HG03432 (cell line): ENCODE data around the gene KIF3A.
"Not testable (repeated sequence)": the region's sequence is repeated elsewhere in the genome, so short reads cannot be mapped to it uniquely, and the experiment has no call there.

Experiments used
- ATAC-seq: cut with Tn5 transposase; IDR thresholded peaks from one replicate; pipeline ENCODE4 v1.9.1; 2021; ENCODE audit warnings: mild to moderate bottlenecking, moderate library complexity; ENCODE audit not compliant: unreplicated experiment

Gene KIF3A

GRCh38 chr5:132729896-132730295, 7.5 kb downstream of the KIF3A start:
- ATAC-seq, result no peak

DNA sequence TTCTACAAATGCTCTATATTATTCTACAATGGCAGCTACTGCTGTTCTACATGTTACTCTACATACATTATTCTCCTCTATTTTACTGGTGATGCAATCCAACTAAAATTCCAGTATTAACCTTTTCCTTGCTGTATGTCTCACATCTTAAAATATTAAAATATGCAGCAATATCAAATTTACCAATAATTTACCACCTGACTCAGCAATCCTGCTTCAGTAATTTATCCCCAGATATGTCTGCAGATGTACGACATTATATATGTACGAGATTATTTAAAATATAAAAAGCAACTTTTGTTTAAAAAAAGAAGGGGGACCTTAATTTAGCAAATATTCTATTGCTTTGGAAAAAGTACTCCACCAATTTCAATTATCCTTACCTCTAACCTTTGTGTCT, 11.6 kb downstream of the KIF3A start:
- ATAC-seq, result no peak

GRCh38 chr5:132718544-132719312, 18.6 kb downstream of the KIF3A start:
- no peak for ATAC-seq

- no peak for ATAC-seq
These were observed 22.7 kb downstream of the KIF3A start for GRCh38 chr5:132714456-132715307.

GRCh38 chr5:132708645-132709044, 28.7 kb downstream of the KIF3A start:
- ATAC-seq, result no peak

DNA sequence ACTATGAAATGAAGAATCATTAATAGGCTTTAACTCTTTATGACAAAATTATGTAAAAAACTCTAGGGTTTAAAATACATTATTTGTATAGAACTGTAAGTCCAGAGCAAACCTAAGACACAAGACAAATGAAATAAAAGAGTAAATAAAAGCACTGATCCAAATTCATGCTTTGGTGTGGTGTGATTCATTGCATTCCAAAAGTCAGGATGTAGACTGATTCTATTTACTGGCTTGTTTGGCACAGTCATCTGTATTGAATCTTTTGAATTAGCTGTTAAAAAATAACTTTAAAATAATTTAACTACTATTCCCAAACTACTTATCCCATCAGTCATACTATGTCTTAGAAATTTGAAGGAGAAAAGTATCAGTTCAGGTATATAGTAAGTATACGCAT, 32.5 kb downstream of the KIF3A start:
- ATAC-seq, result no peak

- ATAC-seq, result no peak
These were observed 41.4 kb downstream of the KIF3A start for GRCh38 chr5:132695956-132696355.

DNA sequence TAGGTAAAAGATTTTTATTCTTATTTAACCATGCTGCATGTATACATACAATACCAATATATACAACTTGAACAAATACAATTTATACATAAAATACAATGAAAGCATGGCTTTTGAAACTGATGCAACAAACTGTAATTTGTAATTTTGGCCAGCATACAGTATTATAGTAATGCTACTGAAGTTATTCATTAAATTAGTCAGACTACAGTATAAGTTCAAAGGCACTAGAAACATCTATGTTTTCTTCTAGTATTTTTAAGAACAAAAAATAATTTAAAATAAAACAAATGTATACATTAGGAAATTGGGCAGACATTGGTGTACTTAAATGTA, 44.7 kb downstream of the KIF3A start:
- ATAC-seq, result no peak

- not testable (repeated sequence) for ATAC-seq
These were observed 45.4 kb downstream of the KIF3A start for GRCh38 chr5:132691755-132692631.

DNA sequence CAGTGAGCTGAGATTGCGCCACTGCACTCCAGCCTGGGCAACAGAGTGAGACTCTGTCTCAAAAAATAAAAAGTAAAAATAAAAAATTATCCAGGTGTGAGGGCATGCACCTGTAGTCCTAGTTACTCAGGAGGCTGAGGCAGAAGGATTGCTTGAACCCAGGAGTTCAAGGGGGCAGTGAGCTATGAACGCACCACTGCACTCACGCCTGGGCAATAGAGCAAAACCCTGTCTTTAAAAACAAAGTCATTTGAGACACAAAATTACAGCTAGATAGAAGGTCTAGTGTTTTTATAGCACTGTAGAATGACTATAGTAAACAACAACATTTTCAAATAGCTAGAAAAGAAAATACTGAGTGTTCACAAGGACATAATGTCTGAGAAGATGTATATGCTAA, 47.2 kb downstream of the KIF3A start:
- ATAC-seq, result no peak

GRCh38 chr5:132689513-132689912, 47.8 kb downstream of the KIF3A start:
- ATAC-seq, result no peak

DNA sequence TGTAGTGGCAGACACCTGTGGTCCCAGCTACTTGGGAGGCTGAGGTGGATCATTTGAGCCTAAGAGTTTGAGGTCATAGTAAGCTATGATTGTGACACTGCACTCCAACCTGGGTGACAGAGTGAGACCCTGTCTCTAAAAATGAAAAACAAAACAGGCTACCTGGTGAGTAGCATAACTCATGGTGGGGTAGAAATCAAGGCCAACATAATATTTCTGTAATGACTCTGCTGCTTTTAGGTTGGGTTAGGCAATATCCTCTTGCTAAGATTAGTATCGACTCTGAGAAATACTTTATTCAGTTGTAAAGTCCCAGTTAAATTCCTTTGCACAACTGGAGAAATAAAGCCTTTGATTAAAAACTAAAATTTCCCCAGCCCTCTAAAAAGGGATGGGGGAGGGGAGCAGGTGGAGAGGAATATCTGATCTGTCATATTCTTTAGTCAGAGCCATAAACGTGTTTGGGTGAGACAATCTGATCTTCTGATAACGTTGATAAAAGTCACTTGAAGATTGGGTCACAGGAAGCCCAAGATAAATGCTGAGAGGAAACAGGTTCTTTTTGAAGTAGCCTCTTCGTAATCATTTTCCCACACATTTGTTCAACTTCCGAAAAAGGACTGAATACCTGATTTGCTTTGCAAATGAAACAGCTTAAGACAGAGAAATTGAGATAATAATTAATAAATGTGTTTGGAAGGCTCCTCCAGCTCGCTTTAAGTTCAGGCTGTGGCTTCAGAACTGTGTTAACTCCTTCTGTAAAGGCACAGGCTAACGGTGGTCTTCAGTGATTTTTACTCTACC, 48.6 kb downstream of the KIF3A start:
- peak; percentile 43 for ATAC-seq

GRCh38 chr5:132687995-132688394, 49.4 kb downstream of the KIF3A start:
- ATAC-seq, result no peak

GRCh38 chr5:132686193-132686592, 51.2 kb downstream of the KIF3A start:
- no peak for ATAC-seq

DNA sequence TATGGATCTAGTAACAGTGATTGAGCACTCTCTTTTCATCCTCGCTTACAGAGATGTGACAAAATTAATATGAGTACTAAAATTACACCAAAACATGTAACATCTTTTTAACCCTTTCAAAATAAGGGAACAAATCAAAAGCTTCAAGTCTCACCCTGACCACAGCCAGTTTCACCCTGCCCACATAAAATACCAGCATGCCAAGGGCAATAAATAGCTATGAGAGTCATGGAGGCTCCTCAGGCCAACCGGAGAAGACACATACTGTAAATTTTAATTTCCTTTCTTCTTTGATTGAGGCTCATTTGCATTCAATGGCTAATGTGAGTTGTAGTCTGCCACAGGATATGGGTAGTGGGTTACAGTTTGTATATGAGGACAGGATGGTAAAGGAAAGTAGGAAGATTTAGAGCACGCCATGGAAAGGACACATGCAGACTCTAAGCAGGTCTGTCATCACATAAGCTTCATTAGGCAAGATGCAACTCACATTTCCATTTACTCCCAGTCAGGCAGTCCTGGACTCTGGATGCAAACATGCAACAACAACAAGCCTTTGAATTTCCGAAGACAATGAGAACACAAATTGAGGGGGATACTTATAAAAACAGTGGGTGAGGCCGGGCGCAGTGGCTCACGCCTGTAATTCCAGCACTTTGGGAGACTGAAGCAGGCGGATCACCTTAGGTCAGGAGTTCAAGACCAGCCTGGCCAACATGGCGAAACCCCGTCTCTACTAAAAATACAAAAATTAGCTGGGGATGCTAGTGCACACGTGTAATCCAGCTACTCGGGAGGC, 52.2 kb downstream of the KIF3A start:
- ATAC-seq, result peak; percentile 35

GRCh38 chr5:132684491-132684890, 52.9 kb downstream of the KIF3A start:
- no peak for ATAC-seq

- ATAC-seq, result no peak
These were observed 55.4 kb downstream of the KIF3A start for GRCh38 chr5:132681983-132682382.

DNA sequence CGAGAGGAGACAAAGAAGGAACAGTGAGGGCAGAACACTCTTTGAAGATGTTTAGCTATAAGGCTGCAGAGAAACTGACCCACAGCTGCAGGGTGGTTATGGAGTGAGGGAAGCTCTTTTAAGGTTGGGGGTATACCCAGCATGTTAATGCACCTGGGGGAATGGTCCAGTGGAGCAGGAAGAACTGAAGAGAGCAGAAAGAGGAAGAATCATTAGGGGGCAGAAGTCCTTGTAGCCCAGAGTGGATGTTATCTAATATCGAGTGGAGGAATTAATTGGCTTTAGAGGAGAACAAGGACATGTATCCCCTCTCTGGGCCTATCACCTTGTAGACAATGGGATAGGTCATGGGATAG, 55.9 kb downstream of the KIF3A start:
- no peak for ATAC-seq

GRCh38 chr5:132680780-132681475, 56.4 kb downstream of the KIF3A start:
- ATAC-seq, result no peak
